Measurements from ENCODE around the gene CRADD.

DNA sequence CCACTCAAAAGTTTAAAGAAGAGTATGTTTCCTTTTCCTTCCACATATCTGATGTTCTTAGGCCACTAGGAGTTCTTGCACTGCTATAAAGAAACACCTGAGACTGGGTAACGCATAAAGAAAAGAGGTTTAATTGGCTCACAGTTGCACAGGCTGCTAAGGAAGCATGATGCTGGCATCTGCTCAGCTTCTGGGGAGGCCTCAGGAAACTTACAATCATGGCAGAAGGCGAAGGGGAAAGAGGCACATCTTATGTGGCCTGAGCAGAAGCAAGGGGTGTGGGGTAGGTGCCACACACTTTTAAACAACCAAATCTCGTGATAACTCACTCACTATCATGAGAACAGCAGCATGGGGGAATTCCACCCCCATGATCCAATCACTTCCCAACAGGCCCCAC lies 7.7 kb upstream of the CRADD start:
- TF ChIP-seq, protein P1, sequence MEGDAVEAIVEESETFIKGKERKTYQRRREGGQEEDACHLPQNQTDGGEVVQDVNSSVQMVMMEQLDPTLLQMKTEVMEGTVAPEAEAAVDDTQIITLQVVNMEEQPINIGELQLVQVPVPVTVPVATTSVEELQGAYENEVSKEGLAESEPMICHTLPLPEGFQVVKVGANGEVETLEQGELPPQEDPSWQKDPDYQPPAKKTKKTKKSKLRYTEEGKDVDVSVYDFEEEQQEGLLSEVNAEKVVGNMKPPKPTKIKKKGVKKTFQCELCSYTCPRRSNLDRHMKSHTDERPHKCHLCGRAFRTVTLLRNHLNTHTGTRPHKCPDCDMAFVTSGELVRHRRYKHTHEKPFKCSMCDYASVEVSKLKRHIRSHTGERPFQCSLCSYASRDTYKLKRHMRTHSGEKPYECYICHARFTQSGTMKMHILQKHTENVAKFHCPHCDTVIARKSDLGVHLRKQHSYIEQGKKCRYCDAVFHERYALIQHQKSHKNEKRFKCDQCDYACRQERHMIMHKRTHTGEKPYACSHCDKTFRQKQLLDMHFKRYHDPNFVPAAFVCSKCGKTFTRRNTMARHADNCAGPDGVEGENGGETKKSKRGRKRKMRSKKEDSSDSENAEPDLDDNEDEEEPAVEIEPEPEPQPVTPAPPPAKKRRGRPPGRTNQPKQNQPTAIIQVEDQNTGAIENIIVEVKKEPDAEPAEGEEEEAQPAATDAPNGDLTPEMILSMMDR (IDR thresholded peaks at IDR 0.05 in 8 of 11, conservative IDR thresholded peaks at IDR 0.05 in 3 of 11) = no peak
- TF ChIP-seq POLR2AphosphoS5 (IDR thresholded peaks at IDR 0.05) = no peak
- no peak for TF ChIP-seq POLR2A (IDR thresholded peaks at IDR 0.05)
